HCT116 (cell line): ENCODE measurements around the gene PF4V1.

Experiments
- CEBPB ChIP-seq: IDR thresholded peaks from 2 replicates; pipeline ENCODE4 v1.6.1; 2012; ENCODE audit warnings: low read depth
- EZH2 ChIP-seq: fragments of 200-600 bp; sonication (generic); IDR thresholded peaks from 2 replicates; pipeline ENCODE4 v1.6.1; 2017; ENCODE audit warnings: antibody characterized with exemption, mixed run types
- MAX ChIP-seq: IDR thresholded peaks from 2 replicates; pipeline ENCODE4 v1.6.1; 2012
- POLR2A ChIP-seq: IDR thresholded peaks from 2 replicates; pipeline ENCODE4 v1.7.0; 2011; ENCODE audit warnings: borderline replicate concordance; ENCODE audit not compliant: insufficient read depth, insufficient read length; ENCODE audit errors: extremely low read depth
- POLR2AphosphoS5 ChIP-seq: IDR thresholded peaks from 2 replicates; pipeline ENCODE4 v1.6.1; 2011; ENCODE audit warnings: mild to moderate bottlenecking, low read depth, low read length, moderate library complexity
- RAD21 ChIP-seq: IDR thresholded peaks from 2 replicates; pipeline ENCODE4 v1.6.1; 2012; ENCODE audit warnings: low read depth, mild to moderate bottlenecking
- SIN3A ChIP-seq: IDR thresholded peaks from 2 replicates; pipeline ENCODE4 v1.6.1; 2012; ENCODE audit warnings: low read depth
- SP1 ChIP-seq: IDR thresholded peaks from 2 replicates; pipeline ENCODE4 v1.6.1; 2012; ENCODE audit warnings: low read depth
- ZFX ChIP-seq: fragments of 450-650 bp; IDR thresholded peaks from 2 replicates; pipeline ENCODE4 v1.6.1; 2017
- TF ChIP-seq, protein P1 (sequence below), 3 experiments: fragments of 200-600 bp in 1 of 3; sonication (generic) in 1 of 3; IDR thresholded peaks in 2 of 3; conservative IDR thresholded peaks in 1 of 3; 2 replicates each; pipeline ENCODE4 v1.5.1; 2012 to 2017; ENCODE audit warnings: low read depth in 2 of 3, low read length in 2 of 3, antibody characterized with exemption in 1 of 3, borderline replicate concordance in 1 of 3, control low read depth in 1 of 3, mild to moderate bottlenecking in 1 of 3, mixed read lengths in 1 of 3, mixed run types in 1 of 3, moderate library complexity in 1 of 3; ENCODE audit not compliant: insufficient read depth in 1 of 3

- no peak for TF ChIP-seq ZFX
- TF ChIP-seq EZH2 = no peak
- no peak for TF ChIP-seq POLR2A
- TF ChIP-seq RAD21 = no peak
- no peak for TF ChIP-seq MAX
- TF ChIP-seq, protein P1, sequence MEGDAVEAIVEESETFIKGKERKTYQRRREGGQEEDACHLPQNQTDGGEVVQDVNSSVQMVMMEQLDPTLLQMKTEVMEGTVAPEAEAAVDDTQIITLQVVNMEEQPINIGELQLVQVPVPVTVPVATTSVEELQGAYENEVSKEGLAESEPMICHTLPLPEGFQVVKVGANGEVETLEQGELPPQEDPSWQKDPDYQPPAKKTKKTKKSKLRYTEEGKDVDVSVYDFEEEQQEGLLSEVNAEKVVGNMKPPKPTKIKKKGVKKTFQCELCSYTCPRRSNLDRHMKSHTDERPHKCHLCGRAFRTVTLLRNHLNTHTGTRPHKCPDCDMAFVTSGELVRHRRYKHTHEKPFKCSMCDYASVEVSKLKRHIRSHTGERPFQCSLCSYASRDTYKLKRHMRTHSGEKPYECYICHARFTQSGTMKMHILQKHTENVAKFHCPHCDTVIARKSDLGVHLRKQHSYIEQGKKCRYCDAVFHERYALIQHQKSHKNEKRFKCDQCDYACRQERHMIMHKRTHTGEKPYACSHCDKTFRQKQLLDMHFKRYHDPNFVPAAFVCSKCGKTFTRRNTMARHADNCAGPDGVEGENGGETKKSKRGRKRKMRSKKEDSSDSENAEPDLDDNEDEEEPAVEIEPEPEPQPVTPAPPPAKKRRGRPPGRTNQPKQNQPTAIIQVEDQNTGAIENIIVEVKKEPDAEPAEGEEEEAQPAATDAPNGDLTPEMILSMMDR (IDR thresholded peaks at IDR 0.05 in 2 of 3, conservative IDR thresholded peaks at IDR 0.05 in 1 of 3; ENCODE audit: borderline replicate concordance in 1 of 3, insufficient read depth in 1 of 3, low read depth in 2 of 3, low read length in 2 of 3) = no peak
- no peak for TF ChIP-seq POLR2AphosphoS5
- TF ChIP-seq SP1 = no peak
- TF ChIP-seq CEBPB = no peak
- TF ChIP-seq SIN3A = no peak
Observed at GRCh38 chr4:73866246-73866645, 13.2 kb downstream of the PF4V1 start.
